Stimulated activated CD8-positive, alpha-beta memory T cell treated with anti-CD3 and anti-CD28 coated beads, Interleukin-4, amount 100 ng/mL, for 48 hours (primary cell): ENCODE data around the gene HSD11B1.

Experiments used
- DNase-seq: peaks from one replicate; pipeline ENCODE4 v3.0.0-alpha.2; 2020

The HSD11B1 gene

GRCh38 chr1:209704584-209704983 is at the start of gene HSD11B1:
Gene HSD11B1 (plus strand): TSS chr1:209704846. CDS start chr1:209704943, 97 bp downstream.
- no peak for DNase-seq

GRCh38 chr1:209655411-209656231 is 49.0 kb upstream of the HSD11B1 start:
- no peak for DNase-seq

GRCh38 chr1:209657140-209657879 is 47.3 kb upstream of the HSD11B1 start:
- DNase-seq, result no peak

GRCh38 chr1:209657918-209658317 is 46.7 kb upstream of the HSD11B1 start:
- no peak for DNase-seq

GRCh38 chr1:209659909-209660308 is 44.7 kb upstream of the HSD11B1 start:
- DNase-seq, result no peak

- DNase-seq, result no peak
Measured at GRCh38 chr1:209661071-209661470, 43.6 kb upstream of the HSD11B1 start.

- no peak for DNase-seq
Measured at GRCh38 chr1:209662879-209663327, 41.7 kb upstream of the HSD11B1 start.

- no peak for DNase-seq
Measured at GRCh38 chr1:209667103-209667502, 37.5 kb upstream of the HSD11B1 start.

- DNase-seq, result no peak
Measured at GRCh38 chr1:209667708-209668107, 36.9 kb upstream of the HSD11B1 start.

- no peak for DNase-seq
Measured at GRCh38 chr1:209670441-209671082, 34.1 kb upstream of the HSD11B1 start.

- DNase-seq, result no peak
Measured at GRCh38 chr1:209672705-209673630, 31.7 kb upstream of the HSD11B1 start.

GRCh38 chr1:209673631-209674417 is 30.8 kb upstream of the HSD11B1 start:
- DNase-seq, result no peak

GRCh38 chr1:209674957-209675564 is 29.6 kb upstream of the HSD11B1 start, which contains the start of gene G0S2:
Gene G0S2 (plus strand): TSS chr1:209675412. CDS start chr1:209675685, 273 bp downstream.
- DNase-seq, result peak; percentile 54

- peak; percentile 31 for DNase-seq
Measured at GRCh38 chr1:209675565-209676154, 29.0 kb upstream of the HSD11B1 start.

- no peak for DNase-seq
Measured at GRCh38 chr1:209678981-209679539, 25.6 kb upstream of the HSD11B1 start.

GRCh38 chr1:209685821-209686220 is 18.8 kb upstream of the HSD11B1 start:
- DNase-seq, result no peak

- DNase-seq, result no peak
Measured at GRCh38 chr1:209686322-209686721, 18.3 kb upstream of the HSD11B1 start.

GRCh38 chr1:209688746-209689234 is 15.9 kb upstream of the HSD11B1 start:
- no peak for DNase-seq

- no peak for DNase-seq
Measured at GRCh38 chr1:209689477-209689876, 15.2 kb upstream of the HSD11B1 start.

GRCh38 chr1:209691237-209691636 is 13.4 kb upstream of the HSD11B1 start:
- no peak for DNase-seq
